ENCODE measurements around the gene ASAP3.

The ASAP3 gene

DNA sequence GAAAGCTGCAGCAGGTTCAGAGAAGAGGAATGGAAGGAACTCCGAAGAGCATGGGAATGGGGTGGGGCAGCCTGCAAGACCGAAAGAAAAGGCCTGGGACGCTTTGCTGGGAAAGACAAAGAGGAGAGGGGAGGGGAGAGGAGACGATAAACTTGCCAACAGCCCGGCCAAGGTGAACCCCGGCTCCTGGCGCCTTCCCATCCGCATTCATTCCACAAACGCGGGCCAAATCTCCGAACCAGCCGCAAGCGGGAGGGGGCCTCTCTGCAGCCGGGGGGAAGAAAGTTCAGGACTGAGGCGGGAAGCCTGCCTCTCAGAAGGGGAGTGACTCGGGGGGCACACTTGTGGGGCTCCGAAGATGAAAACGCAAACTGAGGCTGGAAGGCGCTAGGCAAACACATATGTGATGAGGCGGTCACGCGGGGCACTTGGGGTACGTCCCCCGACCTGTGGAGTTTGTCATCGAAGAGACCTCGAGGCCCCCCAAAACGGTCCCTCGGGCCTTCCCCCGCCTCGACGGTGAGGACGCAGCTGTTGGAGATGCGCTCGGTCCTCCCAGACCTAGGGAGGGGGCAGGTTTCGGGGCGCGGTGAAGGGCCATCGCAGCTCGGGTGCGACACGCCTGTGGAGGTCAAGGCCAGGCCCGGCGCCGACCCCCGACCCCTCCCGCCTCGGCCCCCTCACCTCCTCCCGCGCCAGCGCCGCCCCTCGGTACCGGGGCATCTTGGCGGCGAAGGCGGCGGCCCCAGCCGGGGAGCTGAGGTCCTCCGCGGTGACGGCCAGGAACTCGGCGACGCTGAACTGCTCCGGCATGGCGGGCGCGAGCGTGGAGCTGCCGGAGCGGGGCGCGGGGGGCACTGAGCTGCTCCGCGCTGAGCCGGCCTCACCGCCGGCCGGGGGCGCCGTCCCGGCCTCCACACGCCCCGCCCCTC, at the start of gene ASAP3:
TSS of gene ASAP3 (minus strand) at position 859 of the 932 bp plus-strand sequence. CDS start at position 813, 46 bp downstream.
- no peak for DNase-seq

DNA sequence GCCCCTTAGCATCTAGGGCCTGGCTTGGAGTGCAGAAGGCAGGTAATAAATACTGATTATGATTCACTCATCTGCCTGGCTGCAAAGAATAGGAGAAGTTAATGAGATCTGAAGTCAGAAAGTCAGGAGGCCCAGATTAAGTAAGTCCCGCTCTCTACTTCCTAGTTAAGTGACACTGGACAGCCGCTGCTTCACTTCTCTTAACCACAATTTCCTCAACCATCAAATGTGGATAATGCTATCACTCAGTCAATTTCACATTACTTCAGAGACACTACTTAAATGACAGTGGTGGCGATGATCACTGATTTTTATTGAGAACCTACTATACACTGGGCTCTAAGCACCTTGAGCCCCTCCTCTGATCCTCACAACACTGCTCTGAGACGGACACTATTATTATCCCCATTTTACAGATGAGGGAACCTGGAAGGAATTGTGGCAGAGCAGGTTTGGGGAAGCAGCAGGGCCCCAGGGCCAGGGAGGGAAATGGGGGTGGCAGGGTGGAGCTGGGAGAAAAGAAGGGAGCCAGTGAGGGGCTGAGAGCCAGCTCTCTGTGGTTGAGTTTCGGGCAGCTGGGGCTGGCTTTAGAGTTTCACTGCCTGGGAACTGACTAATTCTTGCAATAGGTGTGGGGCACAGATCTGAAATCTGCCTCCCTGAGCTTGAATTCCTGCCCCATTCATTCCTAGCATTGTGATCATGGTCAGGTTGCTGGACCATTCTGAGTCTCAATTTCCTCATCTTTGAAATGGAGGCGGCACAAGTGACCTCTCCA, 49.5 kb upstream of the ASAP3 start:
- DNase-seq: no peak

DNA sequence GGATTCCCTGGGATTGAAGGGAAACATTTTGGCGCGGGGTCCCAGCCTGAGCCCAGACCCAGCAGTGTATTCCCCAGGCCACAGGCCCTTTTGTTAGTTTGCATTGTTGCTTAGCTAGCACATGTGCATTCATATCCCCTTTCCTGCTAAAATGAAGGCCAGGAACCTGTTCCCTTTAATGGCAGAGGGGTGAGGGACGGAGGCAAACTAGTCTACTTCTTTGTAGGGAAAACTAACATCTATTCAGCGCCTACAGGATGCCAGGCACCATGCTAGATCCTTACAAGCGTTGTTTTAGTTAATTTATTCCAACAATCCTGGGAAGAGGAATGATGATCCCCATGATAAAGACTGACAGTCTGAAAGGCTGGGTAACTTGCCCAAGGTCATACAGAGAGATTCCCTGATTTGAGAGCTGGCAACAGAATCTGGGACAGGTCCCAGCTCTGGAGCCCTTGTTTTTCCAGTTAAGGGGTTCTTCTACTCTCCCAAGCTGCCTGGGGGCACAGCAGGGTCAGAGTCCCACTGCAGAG, 47.6 kb upstream of the ASAP3 start:
- DNase-seq: no peak

DNA sequence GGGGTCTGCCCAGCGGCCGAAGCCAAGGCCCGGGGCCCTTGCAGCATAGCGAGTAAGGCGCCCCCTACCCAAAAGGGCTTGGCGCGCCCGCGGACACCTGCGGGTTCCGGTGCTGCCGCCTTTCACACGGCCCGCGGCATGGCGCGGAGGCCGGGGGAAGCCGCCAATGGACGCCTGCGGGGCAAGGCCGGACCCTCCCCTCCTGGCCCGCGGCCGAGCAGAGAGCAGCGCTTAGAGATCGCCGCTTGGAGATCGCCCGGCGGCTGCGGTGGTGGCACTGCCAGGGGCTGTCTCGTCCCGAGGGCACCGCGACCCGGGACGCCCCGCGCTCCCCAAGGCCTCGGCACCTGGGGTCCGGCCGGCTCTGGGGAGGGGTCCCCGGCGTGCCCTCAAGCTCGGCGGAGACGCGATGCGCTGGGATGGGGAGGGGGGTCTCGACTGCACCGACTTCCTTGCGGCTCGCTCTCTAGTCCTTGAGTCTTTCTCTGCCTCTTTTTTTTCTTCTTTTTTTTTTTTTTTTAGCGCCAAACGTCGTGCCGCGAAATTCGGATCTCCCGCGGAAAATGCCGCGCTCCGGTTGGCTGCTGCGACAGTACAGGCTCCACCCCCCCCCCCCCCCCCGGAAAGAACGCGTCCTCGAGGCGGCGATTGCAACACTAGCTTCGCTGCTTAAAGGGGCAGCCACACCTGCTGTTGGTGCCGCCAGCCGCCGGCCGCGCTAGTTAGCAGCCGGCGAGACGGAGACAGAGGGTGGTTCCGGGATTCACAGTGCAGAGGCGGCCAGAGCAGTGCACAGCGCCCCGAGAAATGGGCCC, 47.0 kb upstream of the ASAP3 start, which contains the start of gene E2F2:
TSS of gene E2F2 (minus strand) at position 487 of the 815 bp plus-strand sequence. CDS start at position 47, 440 bp downstream.
- peak; percentile 75 for DNase-seq

DNA sequence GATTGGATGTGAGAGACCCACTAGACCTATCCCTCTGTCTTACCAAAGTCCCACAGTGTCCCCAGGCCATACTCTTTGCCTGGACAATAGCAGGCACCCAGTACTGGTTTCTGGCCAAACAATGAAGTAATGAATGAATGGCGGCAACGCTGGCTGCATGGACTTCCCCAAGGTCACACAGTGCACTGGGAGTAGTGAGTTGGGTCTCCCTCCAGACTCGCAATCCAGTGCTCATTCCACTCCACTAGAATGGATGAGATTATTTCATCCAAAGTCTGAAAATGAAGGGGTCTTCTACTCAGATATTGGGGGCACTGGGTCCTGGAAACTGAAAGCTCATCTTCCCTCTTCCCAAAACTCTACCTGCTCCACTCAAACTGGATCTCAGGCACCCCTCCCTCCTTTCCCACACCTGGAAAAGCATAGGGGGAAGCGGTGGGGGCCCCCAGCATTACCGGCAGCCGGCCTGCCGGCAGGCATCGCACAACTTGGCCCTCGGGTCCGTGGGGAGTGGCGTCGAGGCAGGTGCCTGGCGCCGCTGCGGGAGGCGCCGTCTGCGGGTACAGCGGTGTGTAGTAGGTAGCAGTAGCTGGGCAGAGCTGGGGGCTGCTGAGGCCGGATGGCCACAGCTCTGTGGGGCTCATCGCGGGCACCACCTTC, 46.2 kb upstream of the ASAP3 start:
- DNase-seq: no peak

DNA sequence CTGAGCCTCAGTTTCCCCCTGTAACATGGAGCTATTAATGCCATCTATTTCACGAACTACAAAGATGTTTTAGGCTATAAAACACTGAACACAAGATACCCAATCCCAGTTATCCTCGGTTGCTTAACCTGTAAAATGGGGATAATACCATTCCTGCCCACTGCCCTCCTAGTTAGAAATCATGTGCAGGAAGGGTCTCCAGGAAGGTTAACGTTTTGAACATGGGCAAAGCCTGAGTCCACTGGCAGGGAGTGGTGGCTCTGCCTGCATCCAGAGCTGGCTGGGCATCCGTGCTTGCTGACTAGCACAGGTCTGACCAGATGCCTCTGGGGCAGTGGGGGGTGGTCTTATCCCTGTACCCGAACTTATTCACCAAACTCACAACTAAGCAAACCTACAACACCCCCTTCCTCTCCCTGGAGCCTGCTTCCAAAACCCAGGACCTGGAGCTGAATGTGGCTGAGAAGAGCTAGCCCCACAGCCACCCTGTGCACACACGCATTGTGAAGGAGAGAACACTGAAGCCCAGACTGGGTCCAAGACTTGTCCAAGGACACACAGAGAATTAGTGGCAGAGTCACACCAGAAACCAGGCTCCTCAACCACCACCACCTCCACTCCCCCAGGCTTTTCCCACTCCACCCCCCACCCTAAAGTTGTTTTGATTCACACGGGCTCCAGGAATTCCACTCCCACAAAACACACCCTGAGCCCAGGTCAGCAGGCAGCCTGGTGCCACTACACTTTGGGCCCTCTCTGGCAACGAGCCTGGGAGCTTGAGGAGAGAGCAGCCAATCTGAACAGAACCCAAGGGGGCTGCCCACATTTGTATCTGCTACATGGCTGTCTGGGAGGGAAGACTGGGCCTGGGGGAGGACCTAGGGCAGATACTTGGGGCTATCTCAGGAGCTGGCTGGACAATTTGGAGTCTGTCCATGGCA, 45.4 kb upstream of the ASAP3 start:
- no peak for DNase-seq

DNA sequence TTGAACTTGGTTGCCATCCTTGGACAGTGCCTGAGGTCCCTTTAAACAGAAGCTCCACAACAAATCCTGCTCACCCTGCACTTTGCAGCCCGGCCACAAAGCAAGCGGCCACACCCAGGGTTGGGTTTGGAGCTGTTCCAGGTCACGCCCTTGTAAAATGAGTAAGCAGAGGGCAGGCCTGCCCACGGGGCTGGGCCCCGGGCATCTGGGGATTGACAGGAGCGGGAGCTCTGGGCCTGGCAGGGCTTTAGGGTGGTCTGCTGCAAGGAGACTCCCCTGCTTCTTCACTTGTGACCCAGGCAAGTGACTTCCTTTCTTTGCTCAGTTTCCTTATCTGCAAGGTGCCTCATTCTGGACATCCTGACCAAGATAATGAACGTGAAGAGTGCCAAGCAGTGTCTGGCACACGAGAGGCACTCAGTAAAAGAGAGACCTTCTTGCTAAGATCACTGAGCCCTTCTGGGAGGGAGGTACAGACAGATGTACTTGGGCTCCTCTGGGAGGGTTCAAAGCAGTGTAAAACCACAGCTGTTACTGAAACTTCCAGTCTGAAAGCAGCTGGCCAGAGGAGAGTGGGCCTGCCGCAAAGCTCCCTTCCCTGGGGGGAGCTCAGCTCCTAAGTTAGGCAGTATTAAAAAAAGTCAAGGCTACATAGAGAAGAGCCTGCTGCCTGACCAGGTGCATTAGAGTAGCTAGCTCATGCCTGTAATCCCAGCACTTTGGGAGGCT, 44.4 kb upstream of the ASAP3 start:
- peak; percentile 83 for DNase-seq

DNA sequence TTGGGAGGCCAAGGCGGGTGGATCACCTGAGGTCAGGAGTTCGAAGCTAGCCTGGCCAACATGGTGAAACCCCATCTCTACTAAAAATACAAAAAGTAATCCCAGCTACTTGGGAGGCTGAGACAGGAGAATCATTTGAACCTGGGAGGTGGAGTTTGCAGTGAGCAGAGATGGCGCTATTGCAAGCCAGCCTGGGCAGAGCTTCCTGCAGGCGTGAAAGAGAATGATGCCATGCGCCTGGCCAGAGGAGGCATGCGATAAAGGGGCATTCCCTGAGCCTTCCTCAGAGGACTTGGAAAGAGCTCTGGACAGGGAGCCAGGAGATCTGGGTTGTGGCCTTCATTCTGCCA, 43.9 kb upstream of the ASAP3 start:
- DNase-seq: no peak

DNA sequence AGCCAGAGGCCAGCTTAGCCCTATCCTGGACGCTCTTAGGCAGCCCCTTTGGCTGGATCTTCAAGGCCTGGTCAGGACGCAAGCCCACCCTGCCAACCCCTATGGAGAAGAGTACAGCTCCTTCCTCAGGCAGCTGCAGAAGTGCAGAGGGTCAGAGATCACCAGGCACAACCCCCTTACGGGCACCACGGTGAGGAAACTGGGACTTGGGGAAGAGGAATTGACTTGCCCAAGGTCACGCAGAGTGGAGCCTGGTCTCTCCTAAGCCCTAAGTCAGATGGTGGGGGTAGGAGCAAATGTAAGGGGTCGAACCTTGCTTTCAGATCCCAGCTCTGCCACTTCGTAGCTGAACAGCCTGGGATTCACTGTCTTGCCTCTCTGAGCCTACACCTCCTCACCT, 43.4 kb upstream of the ASAP3 start:
- no peak for DNase-seq

DNA sequence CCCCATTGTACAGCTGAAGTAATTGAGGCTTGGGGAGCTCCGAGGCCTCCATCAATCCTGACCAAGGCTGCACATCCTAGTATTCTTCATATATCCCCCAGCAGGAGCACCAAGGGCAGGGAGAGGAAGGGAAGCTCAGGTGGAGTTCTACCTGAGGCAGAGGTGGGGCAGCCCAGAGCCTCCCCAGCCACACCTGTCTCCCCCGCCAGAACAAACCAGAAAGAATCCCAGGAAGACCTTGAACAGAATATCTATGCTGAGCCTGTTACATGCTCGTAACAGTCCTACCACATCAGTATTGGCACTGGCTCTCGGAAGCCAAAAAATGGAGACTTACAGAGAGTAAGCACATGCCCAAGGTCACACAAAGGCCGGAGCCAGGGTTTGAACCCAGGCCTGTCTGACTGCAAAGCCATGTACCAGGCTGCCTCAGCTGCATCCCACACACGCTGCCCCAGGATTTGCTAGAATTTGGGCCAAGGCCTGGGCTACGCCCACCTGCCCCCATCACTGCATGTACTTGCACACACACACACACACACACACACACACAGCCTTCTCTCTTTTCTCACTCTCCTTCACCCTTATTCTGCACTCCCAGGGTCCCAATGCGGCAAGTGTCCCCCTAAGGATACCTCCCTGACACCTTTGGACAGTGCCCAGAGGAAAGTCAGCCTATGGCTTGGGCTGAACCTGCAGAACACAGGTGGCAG, 42.5 kb upstream of the ASAP3 start:
- no peak for DNase-seq

DNA sequence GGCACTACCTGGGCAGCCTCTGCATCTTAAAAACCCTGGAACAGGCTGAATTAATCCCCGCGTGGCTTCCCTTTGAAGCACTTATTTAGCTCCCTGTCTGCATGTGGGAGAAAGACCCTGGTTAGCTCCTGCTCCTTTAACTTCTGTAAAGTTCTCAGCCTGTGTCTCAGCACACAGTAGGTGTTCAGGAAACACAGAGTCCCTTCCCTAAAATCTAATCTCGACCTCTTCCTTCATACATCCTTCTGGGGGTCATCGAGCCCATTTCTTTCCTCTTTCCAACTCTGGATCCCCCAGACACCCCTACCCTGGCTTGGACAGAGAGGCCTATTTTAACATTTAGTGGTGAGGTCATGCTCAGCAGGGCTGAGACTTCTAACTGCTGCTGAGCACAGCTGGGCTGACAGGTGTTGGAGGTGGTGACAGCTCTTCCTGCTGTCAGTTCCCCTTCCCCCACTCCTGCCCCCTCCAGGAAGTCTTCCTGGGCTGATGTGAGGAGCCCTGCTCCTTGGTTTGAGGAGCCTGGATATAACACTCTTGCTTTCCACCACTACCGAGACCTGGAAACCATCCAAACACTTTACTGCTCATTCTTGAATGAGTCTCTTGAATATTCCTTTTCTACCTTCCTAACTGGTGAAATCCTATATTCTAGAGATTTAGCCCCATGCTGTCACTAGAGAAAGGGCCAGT, 41.7 kb upstream of the ASAP3 start:
- DNase-seq: no peak

DNA sequence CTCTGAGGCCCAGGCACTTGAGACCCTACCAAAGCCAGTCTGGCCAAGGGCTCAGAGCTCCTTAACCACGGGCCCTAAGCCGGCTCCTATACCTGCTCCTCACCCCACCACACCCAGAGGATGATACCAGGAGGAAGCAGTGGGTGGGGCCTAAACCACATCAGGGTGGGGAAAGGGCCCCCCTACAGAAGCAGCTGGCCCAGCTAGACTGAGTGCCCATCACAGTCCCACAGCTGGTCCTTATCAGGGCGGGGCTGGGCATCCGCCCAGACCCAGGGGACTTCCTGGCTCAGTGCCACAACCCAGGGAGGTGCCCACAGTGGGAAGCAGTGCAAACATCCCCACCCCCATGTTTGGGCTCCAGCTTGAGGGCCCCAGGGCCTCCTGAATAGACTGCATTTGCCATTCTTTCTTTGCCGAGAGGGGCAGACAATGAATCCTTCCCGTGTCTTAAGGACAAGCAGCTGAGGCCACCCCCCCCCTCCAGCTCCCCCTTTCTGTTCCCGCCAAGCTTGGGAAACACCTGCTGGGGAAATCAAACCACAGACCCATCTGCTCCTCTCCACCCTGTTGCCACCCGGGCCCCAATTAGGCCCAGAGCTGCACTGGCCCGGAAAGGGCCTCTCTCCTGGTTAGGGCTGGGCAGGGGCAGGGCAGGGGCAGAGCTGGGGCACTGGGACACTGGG, 40.9 kb upstream of the ASAP3 start:
- DNase-seq: peak; percentile 19

DNA sequence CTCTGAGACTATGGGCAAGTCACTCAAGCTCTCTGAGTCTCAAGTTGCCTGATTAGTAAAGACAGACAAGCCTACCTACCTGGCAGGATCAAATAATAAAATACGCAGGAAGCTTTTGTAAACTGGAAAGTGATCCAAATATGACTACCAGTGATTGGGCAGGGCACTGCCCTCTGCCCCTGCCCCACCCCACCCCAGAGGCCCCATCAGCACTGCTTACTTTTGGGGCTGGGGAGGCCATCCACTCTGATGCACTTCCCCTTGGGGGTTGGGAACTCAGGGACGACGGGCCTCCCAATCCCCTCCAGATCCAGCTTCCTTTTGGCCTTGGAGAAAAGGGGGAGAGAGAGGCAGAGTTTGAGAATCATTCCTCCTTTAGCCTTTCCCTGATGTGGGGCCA, 40.2 kb upstream of the ASAP3 start:
- DNase-seq: no peak

DNA sequence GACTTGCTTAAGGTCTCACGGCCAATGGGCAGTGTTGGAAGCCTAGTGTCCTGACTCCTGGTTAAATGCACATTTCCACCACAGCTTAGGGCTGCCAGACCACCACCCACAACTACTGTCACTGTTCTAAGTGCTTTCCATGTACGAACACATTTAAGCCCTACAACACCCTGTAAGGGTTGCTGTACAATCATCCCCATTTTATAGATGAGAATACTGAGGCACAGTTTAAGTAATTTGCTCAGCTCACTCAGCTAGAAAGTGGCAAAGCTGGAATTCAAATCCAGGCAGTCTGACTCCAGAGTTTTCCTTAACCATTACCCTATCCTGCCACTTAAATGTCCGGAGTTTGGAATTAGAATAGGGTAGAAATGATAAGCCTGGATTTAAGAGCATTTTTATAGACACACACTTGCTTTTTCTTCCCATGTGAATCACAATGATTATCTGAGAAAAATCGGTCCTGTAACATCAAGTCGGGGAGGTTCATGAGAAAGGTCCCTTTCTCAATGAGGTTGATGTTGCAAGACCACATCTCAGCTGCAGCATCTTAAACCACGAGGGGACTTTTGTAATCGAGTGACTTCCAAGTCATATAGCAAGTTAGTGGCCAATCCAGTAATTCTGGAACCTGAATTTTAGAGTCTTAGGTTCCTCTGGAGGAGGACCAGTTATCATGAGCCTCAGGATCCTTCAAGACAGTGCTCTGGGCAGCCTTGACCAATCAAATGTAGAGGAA, 38.4 kb upstream of the ASAP3 start:
- no peak for DNase-seq

DNA sequence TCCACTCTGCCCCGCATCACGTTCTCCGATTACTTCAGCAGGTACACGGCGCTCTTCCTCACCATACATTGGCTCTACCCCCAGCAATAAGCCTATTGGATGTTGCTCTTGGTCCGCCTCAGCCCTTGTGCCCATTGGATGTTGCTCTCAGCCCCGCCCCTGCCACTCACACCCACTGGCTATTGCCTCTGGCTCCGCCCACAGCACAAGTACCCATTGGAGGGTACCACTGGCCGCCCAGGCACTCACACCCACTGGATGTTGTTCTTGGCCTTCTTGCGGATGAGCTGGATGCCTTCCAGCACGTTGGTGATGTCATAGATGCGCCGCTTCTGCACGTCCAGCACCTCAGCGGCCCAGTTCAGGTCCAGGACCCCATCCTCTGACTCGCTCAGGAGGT, 37.6 kb upstream of the ASAP3 start:
- DNase-seq: no peak

DNA sequence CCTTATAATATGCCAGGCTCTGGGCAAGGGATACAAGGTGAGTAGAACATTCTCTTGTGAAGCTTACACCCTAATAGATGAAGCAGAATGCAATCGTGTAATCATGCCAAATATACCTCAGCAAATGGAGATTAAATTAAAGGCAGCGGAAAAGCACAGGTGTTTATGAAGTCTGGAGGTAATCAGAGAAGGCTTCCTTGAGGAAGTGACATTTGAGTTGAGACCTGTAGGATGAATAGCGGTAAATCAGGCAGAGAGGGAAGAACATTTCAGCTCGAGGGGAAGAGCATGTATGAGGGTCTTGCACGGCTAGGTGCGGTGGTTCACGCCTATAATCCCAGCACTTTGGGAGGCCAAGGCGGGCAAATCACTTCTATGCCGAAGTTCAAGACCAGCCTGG, 33.6 kb upstream of the ASAP3 start:
- no peak for DNase-seq

DNA sequence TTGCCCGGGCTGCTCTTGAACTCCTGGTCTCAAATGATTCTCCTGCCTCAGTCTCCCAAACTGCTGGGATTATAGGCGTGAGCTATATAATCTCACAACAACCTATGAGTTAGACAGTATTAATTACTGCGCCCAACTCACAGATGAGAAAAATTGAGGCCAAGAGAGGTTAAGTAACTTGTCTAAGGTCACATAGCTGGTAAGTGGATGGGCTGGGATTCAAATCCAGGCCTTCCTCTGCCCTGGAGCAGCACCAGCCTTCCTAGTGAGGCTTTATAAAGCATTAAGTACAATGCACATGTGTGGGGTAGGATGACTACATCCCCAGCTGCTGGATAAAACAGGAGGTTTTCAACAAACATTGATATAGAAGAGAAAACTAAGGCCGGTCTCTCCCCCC, 31.9 kb upstream of the ASAP3 start:
- DNase-seq: no peak
